Ramos (cell line): ENCODE results near the gene DBNL.
"Not testable (repeated sequence)": the region's sequence is repeated elsewhere in the genome, so short reads cannot be mapped to it uniquely, and the experiment has no call there.

Source experiments
- in situ Hi-C: fragments of 300-500 bp; cut with MboI; formaldehyde crosslinking; loops from one replicate; pipeline ENCODE4 v1.14.3; 2022; ENCODE audit warnings: low sequenced_read_pairs; ENCODE audit not compliant: unreplicated experiment

Gene DBNL

GRCh38 chr7:44044315-44045225, at the start of gene DBNL:
Gene DBNL (plus strand): TSS chr7:44044702. CDS start chr7:44044738, 36 bp downstream.
- in situ Hi-C loops: no loop called here

DNA sequence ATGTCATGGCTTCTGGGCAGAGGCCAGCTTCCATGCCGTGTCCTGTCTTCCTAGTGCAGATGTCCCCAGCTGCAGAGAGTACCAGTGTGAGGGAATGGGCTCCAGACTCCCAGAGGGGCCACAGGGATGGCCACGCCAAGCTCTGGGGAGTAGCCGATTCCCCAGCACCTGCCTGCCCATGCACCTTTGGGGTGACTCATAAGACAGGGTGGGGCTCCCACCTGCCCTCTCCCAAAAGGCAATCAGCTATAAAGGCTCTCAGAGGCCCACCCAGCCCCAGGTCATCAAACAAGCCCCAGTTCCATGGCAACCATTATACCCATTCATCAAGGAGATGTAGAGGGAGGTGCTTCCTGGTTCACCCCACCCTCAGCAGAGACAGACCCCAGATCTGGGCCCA, 47.0 kb upstream of the DBNL start, which contains the start of gene SPDYE1:
Gene SPDYE1 (plus strand): TSS at position 366 of the 400 bp plus-strand sequence. CDS start 2,053 bp downstream, outside the sequence.
- in situ Hi-C loops: not testable (repeated sequence)

- in situ Hi-C loops: not testable (repeated sequence)
Observed at GRCh38 chr7:44012081-44012480, 32.4 kb upstream of the DBNL start.

DNA sequence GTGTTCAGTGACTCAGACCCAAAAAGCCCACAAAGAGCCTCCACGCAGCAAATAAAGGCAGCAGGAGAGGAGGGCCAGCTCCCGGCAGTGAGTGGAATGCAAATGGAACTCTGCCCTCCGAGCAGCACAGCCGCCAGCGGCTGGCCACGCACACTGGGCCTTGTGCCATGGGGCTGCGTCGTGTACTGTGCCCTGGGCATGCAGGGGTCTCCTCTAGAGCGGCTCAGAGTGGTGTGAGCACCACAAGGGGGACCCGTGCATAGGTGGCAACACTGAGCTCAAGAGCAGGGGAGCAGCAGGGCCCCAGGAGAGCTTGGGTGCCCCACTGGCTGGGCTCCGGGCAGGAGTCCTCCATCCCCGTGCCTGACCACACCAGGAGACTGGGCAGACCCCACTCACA, 29.4 kb upstream of the DBNL start:
- in situ Hi-C loops: not testable (repeated sequence)

- in situ Hi-C loops: not testable (repeated sequence)
Observed at GRCh38 chr7:44018857-44019807, 25.4 kb upstream of the DBNL start.

DNA sequence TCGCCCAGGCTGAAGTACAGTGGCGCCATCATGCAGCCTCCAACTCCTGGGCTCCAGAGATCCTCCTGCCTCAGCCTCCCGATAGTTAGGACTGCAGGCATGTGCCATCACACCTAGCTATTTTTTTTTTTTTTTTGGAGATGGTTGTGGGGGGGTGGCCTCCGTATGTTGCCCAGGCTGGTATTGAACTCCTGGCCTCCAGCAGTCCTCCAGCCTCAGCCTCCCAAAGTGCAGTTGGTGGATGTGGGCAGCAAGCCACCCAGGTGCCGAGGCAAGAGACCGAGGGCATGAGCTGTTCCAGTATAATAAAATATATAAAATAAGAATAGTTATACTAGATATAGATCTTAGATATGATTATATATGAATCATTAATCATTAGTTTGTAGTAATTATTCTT, 24.7 kb upstream of the DBNL start:
- in situ Hi-C loops: not testable (repeated sequence)

DNA sequence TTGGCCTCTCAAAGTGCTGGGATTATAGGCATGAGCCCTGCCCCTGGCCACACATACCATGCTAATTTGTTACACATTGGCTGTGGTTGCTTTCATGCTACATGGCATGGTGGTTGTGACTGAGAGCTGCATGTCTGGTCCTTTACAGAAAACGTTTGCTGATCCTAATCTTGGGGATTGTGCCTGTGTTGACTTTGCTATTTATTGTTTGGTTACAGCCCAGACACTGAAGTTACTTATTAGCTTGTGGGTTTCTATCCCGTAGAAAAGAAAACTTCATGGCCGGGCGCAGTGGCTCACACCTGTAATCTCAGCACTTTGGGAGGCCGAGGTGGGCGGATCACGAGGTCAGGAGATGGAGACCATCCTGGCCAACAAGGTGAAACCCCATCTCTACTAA, 22.4 kb upstream of the DBNL start:
- in situ Hi-C loops: not testable (repeated sequence)

DNA sequence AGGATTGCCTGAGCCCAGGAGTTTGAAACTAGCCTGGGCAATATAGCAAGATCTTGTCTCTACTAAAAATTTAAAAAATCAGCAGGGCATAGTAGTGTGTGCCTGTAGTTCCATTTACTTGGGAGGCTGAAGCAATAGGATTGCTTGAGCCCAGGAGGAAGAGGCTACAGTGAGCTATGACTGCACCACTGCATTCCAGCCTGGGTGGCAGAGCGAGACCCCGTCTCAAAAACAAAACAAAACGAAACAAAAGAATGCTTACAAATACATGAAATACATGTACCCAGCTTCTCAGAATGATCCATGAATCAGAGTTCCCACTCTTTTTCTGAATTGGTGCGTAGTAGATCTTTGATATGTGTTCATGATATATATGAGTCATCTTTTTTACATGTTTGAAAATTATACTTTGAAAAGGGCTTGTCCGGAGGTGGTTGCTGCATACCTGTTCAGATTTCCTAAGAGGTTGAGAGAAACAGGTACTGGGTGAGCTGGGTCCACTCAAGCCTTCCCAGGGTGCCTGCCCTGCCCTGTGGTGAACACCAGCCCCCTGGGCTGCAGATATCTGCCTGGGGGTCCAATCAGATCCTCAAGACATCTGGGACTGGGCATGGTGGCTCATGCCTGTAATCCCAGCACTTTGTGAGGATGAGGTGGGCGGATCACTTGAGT, 21.6 kb upstream of the DBNL start:
- in situ Hi-C loops: not testable (repeated sequence)

DNA sequence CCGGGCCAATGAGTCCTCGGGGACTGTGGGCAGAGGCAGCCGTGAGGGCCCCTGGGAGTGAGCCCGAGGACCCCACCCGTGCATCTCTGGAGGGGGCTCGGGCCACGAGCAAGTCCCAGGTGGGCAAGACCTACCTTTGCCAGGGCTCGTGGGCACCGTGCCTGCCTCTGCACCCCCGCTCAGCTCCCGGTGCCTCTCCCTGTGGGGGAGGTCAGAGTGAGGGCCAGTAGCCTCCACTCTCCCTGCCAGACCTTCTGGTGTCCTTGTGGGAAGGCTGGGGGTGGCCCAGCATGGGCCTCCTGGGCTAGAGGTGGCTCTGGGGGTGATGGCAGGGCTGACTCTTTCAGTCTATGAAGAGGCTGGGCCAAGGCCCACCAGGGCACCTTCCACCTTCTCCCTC, 15.1 kb upstream of the DBNL start:
- in situ Hi-C loops: not testable (repeated sequence)

DNA sequence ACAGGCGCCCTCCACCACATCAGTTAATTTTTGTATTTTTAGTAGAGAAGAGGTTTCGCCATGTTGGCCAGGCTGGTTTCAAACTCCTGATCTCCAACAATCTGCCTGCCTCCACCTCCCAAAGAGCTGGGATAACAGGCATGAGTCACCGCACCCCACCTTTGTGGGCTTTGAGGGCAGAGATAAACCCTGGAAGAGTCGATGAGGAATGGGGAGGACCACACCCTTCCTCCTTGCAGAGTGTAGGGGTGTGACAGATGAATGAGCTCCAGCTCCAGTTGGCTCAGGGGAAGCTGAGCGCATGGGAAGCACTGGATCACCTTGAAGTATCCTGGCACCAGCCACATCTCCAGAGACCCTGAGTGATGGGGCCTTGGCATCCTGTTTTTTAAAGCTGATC, 14.5 kb upstream of the DBNL start:
- in situ Hi-C loops: not testable (repeated sequence)

DNA sequence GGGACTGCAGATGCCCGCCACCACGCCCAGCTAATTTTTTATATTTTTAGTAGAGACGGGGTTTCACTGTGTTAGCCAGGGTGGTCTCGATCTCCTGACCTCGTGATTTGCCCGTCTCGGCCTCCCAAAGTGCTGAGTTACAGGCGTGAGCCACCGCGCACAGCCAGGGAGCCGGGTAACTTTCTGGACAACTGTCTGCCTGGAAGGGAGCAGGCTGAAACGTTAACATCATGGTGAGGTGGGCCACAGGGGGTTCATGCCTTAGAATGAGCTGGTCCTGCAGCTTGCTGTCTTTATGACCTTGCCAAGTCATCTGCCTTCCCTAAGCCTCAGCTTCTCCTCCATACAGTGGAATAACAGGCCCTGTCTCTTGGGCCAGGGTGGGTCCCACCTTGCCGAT, 13.2 kb upstream of the DBNL start:
- in situ Hi-C loops: not testable (repeated sequence)

DNA sequence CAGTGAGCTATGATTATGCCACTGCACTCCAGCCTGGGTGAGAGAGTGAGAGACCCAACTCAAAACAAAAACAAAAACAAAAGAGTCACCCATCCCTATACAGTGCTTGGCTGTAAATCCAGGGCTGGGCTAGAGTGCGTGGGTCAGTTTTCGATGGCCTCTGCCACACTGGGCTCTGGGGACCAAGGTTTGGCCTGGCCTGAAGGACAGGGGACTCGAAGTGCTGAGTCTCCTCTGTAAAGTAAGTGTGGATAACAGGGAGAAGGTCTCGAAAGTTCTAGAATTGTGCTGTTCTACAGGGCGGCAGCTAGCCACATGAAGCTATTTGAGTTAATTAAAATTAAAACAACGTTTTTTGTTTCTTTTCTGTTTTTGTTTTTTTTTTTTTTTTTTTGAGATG, 12.5 kb upstream of the DBNL start:
- in situ Hi-C loops: not testable (repeated sequence)

GRCh38 chr7:44033971-44034844, 10.3 kb upstream of the DBNL start:
- in situ Hi-C loops: not testable (repeated sequence)

GRCh38 chr7:44036364-44036763, 8.1 kb upstream of the DBNL start:
- in situ Hi-C loops: not testable (repeated sequence)

- in situ Hi-C loops: not testable (repeated sequence)
Observed at GRCh38 chr7:44037951-44038350, 6.6 kb upstream of the DBNL start.

DNA sequence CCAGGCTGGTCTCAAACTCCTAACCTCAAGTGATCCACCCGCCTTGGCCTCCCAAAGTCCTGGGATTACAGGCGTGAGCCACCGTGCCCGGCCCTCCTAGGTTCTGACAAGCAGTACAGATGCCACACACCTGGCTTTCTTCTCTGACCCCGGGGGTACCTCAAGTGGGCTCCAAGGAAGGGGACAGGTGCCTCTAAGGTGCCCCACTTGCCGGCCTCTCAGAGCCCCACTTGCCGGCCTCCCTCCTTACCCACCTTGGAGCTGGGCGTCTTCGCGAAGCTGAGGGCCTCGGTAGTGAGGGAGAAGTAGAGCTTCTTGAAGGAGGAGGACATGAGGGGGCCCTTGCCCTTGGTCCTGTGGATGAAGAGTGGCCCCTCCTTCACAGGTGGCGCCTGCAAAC, 5.9 kb upstream of the DBNL start:
- in situ Hi-C loops: not testable (repeated sequence)

- in situ Hi-C loops: not testable (repeated sequence)
Observed at GRCh38 chr7:44038961-44039558, 5.4 kb upstream of the DBNL start.

DNA sequence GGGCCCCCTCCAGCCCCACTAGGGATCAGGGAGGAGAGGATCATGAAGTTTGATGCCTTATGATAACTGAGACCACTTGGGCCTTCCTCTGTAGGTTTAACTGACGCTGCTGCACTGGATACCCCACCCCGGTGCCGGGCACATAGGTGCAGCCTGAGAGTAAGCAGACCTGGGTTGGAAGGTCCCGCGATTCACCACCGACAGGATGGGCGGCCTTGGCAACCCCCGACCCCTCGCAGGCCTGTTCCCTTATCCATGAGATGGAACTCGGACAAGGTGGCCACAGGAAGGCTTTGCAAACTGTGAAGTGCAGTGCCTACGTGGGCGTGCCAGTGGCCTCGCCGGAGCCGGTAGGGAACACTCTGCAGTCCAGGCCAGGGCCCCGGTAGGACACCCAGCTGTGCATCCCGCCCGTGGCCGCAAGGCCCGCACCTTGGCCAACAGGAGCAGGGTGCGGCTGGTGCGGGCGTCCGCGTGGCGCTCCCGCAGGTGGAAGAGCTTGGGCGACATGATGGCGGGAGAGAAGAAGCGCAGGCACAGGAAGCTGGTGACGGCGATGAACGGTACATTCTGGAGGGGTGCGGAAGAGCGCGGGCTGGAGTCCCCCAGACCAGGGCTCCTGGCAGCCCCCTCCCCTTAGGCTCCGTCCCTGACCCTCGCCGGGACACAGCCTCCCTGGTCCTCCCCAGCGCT, 4.6 kb upstream of the DBNL start:
- in situ Hi-C loops: not testable (repeated sequence)
